HEK293T (cell line): ENCODE measurements around the gene POLR2L.

ENCODE experiments used
- BHLHE40 ChIP-seq: fragments of 450-650 bp; IDR thresholded peaks from 2 replicates; pipeline ENCODE4 v1.6.1; 2016; ENCODE audit warnings: mild to moderate bottlenecking, moderate library complexity, borderline replicate concordance
- FOXK2 ChIP-seq: fragments of 450-650 bp; IDR thresholded peaks from 2 replicates; pipeline ENCODE4 v1.6.1; 2016; ENCODE audit warnings: mild to moderate bottlenecking
- FOXM1 ChIP-seq: fragments of 450-650 bp; IDR thresholded peaks from 2 replicates; pipeline ENCODE4 v1.6.1; 2017; ENCODE audit warnings: mild to moderate bottlenecking, borderline replicate concordance
- HDGF ChIP-seq: fragments of 450-650 bp; IDR thresholded peaks from 2 replicates; pipeline ENCODE4 v1.6.1; 2017; ENCODE audit warnings: antibody characterized with exemption, borderline replicate concordance
- L3MBTL2 ChIP-seq: fragments of 450-650 bp; conservative IDR thresholded peaks from 2 replicates; pipeline ENCODE4 v1.6.1; 2016; ENCODE audit warnings: mild to moderate bottlenecking
- LEF1 ChIP-seq: fragments of 450-650 bp; IDR thresholded peaks from 2 replicates; pipeline ENCODE4 v1.6.1; 2017; ENCODE audit warnings: mild to moderate bottlenecking, borderline replicate concordance
- PKNOX1 ChIP-seq: fragments of 450-650 bp; IDR thresholded peaks from 2 replicates; pipeline ENCODE4 v1.6.1; 2016
- SP1 ChIP-seq: fragments of 450-650 bp; IDR thresholded peaks from 2 replicates; pipeline ENCODE4 v1.6.1; 2017
- SUZ12 ChIP-seq: fragments of 450-650 bp; IDR thresholded peaks from 2 replicates; pipeline ENCODE4 v1.6.1; 2016; ENCODE audit warnings: mild to moderate bottlenecking
- TARDBP ChIP-seq: fragments of 450-650 bp; IDR thresholded peaks from 2 replicates; pipeline ENCODE4 v1.6.1; 2016
- ZNF384 ChIP-seq: fragments of 450-650 bp; IDR thresholded peaks from 2 replicates; pipeline ENCODE4 v1.6.1; 2016

GRCh38 chr11:889257-889656 lies 46.9 kb upstream of the POLR2L start:
- no peak for TF ChIP-seq L3MBTL2
- TF ChIP-seq TARDBP, result no peak
- no peak for TF ChIP-seq SUZ12
- TF ChIP-seq ZNF384, result no peak
- no peak for TF ChIP-seq SP1
- no peak for TF ChIP-seq FOXM1
- no peak for TF ChIP-seq BHLHE40
- no peak for TF ChIP-seq HDGF
- no peak for TF ChIP-seq LEF1
- no peak for TF ChIP-seq PKNOX1
- no peak for TF ChIP-seq FOXK2
